Activated CD8-positive, alpha-beta memory T cell treated with anti-CD3 and anti-CD28 coated beads for 48 hours (primary cell): ENCODE results near the gene SIRT7.

ENCODE experiments used
- DNase-seq, 3 experiments: peaks; one replicate each; pipeline ENCODE4 v3.0.0-alpha.2; 2020; ENCODE audit warnings: low read depth in 2 of 3, low spot score in 2 of 3

Gene SIRT7

DNA sequence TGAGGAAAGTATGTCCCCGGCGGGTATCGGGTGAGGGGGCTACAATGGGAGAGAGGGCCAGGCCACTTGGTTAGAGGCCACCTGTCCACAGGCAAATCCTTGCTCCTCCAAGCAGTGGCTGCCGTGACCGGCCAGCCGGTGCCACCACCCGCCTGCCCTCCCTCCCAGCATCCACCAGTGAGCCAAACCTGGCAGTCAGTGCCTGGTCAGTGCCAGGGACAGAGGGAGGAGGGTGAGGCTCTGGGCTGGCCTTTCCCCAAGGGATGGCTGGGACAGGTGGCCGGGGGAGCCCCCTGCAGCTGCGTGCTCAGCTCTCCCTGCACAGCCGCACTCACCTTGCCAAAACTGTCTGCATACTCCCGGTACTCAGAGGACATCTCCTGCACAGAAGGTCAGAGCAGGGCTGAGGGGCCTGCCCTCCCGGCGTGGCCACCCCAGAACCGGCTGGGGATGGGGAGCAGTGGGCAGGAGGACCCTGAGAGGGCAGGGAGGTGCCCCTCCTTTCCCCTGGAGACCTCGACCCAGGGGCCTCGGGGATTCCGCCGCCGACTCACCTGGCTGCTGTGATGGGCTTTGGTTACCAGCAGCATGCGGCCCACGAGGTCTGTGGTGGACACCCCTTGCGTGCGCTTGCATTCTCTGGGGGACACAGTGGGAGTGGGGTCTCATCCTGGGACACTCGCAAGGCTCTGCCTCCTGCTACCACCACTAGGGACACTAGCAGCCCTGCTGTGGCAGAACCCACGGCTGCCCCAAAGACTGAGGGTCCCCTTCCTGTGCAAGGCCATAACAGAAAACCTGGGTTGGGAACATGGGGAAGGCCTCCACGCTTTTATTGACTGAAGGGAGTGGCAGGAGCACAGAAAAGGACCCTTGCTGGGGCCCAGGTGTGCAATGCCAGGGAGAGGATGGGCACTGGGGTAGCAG is 10.5 kb downstream of the SIRT7 start:
- no peak for DNase-seq

DNA sequence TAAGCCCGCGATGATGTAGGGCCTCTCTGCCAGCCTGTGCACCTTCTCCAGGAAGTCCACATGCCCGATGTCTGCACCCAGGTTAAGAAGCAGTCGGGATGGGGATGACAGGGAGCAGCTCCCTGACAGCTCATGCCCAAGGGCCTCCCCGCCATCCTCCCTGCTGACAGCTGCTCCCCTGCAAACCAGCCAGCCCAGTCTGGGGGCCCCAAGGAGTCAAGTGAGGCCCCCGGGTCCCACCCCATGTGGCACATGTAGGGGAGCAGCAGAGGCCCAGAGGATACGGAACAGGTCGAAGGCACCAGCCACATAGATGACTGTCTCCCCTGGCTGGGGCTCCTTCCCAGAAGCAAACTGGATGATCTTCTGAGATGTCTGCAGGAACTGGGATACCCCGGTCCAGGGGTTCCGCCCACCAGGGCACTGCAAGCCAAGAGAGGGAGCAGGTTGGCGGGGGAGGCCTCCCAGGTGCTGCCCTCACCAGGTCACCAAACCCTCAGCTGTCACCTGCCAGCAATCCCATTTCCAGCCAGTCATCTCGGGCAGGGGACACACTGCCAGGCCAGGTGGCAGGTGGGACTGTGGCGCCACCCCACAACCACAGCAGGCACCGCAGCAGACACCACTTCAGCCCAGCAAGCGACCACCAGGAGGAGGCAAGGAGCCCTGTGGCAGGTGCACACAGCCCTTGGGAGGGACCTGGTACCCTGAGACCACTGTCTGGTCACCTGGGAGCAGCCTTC is 11.3 kb downstream of the SIRT7 start:
- no peak for DNase-seq

DNA sequence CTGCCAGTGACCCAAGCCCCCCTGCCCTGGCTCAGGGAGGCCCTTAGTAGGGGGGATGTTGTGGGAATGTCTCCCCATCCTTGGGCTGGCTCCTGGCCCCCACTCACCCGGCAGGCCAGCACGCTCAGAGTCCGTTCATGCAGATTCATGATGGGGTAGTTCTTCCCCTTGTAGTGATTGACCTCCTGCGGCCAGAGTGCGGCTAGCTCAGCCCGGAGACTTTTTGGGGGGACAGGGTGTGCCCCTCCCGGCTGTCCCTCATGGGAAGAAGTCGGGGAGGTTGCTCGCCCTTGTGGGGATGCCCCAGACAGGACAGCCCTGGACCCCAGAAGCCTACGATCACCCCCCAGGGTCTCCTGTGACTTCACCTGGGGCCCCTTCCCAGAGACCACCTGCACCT is 12.0 kb downstream of the SIRT7 start:
- DNase-seq = no peak

DNA sequence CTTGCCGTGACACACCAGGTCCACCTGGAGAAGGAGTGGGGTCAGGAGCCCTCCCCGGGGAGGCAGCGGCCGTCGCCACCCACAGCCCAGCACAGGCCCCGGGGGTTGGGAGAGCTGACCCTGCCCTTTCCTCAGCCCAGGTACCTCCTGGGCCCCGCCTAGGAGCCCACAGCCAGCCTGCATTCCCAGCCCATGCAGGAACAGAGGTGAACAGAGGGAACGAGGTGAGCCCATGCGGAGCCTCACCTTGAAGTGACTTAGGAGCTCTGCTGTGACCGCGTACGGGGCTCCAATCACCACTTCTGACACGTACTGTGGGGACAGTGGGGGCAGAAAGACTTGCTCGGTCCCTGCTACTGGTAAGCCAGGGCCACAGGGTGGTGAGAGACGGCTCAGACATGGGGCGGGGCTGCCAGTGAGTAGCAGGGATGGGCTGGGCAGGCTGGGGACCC is 12.5 kb downstream of the SIRT7 start:
- DNase-seq = no peak

DNA sequence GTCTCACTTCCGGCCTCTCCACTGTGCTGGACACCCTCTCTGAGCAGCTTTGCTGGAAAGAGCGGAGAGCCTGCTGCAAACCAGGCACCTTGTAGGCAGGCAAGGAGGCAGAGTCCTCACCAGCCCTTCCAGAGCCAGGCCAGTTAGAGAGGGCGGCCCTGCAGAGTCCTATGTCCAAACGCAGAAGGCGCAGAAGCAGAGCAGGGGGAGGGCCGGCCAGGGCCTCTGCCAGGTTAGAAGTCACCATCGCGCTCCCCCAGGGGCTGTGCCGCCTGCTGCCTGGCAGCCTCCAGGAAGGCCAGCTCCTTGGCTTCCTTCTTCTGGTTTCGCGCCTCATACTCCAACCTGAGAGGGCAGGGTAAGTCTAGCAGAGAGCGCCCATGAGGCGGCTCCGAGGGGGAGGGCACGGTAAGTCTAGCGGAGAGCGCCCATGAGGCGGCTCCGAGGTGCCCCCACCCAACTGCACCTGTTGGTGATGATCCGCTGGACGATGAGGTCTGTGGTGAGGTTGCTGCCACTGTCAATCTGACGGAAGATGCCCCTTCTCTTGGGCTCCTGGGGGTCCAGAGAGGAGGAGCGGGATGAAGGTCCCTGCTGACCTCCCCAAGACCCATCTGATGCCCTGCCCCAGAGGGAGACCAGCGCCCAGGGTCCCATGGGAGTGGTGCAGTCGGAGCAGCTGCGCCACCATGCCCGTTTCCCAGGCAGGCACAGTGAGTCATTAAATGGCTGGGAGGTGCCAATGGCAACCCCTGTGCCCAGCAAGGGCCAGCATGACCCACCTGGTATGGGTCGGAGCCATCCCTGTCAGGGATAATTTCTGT is 13.2 kb downstream of the SIRT7 start:
- DNase-seq = no peak

DNA sequence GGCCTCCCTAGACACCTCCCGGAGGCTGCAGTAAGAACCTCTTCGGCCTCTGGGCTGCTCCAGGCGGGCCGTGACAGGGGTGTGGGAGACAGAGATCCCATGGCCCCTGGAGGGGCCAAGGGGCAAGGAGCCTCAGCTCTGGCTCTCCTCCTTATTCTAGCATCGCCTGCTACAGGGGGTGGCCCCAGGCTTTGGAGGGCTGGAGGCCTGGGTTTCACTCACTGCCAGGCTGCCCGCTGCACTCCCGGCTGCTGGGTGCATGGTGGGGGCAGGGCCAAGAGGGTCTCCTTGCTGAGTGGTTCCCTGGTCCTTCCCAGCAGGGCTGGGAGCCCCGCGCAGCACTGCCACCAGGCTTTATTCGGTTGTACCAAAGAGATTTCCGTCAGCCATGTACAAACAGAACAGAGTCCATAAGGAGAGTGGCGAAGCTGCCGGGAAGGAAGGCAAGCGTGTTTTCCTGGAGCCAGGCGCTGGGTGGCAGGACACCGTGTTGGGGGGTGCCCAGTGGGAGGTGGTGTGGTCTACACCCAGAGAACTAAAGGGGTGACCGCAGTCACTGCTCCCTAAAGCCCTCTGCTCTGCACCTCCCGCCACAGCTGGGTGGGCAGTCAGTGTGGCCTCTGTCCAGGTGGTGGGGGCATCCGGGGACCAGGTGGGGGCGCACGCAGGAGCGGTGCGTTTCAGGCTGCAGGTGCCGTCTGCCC is 13.9 kb downstream of the SIRT7 start:
- DNase-seq = no peak

DNA sequence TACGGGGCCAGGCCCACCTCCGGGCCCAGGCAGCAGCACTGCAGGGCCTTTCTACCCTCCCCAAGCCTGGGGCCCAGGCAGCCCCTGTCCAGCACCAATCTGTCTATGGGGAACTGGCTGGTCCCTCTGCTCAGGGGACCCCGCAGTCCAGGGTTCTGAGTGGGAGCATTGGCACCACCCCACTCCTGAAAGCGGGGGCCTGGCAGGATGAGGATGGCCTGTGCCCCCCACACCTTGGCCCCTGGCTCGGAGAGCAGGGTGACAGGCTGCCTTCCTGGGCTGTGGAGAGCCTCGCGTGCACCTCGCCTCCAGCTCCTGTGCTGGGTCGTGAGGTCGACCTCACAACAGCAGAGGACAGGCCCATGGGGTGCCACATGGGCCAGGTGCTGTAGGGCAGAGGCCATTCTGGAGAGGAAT is 14.6 kb downstream of the SIRT7 start:
- no peak for DNase-seq

DNA sequence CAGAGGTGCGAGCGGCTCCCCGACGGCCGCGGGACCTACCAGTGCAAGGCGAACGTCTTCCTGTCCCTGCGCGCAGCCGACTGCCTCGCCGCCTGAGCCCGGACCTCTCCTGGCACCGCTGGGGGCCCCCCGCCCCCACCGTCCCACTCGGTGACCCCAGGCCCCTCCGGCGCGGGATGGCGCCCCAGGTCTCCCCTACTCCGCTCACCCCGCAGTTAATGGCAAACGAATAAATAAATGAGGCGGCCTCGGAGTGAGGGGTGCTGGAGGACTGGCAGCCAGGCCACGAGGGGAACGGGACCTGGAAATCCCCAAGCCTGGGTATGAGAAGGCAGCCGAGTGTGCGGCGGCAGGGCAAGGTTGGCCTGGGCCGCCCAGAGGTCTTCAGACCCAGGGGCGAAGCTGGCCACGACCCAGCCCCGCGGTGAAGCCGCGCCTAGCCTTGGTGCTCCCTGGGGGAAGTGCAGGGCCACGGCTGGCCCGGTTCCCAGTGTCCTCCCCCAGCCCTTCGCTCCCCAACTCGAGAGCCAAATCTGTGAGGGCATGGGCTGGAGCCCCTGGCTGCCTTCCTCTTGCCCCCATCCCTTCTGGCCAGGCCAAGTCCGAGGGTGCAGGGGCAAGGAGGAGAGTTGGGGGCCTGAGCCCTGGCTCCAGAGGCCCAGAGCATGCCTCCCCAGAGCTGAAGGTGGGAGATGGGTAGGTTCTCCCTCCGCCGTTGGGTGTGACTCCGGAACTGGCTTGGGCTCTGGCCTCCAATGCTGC is 15.1 kb downstream of the SIRT7 start:
- no peak for DNase-seq

DNA sequence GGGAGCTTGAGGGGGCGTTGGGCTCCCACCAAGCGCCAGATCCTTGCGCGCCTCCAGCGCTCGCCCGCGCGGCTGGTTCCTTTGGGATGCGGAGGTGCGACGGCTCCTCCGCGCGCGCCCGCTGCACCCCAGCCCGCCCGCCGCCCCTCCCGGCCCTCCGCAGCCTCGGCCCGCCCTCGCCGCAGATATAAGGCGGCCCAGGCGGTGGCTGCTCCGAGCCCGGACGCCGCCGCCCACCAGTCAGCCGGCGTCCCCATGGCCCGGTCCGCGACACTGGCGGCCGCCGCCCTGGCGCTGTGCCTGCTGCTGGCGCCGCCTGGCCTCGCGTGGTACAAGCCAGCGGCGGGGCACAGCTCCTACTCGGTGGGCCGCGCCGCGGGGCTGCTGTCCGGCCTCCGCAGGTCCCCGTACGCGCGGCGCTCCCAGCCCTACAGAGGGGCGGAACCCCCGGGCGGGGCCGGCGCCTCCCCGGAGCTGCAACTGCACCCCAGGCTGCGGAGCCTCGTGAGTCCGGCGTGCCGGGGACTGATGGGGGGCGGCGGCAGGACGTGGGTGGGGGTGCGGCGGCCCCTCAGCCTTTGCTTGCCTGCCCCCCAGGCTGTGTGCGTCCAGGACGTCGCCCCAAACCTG is 15.8 kb downstream of the SIRT7 start, which contains the start of gene NPB:
Gene NPB (plus strand): TSS at position 216 of the 630 bp plus-strand sequence. CDS start 40 bp downstream, at position 256.
- DNase-seq = no peak

DNA sequence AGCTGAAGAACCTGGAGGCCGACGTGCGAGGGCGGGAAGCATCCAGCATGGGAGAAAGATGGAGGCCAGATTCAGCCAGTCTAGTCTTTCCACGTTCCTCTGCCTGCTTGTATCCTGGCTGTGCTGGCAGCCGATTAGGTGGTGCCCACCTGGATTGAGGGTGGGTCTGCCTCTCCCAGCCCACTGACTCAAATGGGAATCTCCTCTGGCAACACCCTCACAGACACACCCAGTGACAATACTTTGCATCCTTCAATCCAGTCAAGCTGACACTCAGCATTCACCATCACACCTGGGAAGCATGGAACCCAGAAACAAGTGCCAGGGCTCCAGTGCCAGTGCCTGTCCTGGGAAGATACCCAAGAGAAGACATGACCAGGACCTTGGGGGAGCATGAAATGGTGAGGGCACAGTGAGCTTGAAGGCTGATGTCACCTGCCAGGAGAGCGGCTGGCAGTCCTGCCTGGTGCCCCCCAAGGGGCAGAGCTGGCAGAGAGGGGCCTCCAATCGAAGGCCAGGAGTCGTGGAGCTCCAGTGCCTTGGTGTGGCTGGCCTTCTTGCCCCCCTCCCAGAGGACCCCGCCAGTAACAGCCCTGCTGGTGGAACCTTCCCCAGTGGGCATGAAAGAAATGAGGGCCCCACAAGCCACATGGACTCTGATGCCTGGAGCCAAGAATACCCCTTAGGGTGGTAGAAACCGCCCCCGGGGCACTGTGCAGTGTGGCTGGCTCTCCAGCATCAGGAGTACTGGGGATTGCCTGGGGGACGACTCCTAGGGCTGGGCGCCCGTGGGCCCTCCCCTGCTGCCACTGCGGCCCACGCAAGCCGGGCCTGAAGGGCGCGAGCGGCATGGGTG is 16.6 kb downstream of the SIRT7 start:
- DNase-seq = no peak

DNA sequence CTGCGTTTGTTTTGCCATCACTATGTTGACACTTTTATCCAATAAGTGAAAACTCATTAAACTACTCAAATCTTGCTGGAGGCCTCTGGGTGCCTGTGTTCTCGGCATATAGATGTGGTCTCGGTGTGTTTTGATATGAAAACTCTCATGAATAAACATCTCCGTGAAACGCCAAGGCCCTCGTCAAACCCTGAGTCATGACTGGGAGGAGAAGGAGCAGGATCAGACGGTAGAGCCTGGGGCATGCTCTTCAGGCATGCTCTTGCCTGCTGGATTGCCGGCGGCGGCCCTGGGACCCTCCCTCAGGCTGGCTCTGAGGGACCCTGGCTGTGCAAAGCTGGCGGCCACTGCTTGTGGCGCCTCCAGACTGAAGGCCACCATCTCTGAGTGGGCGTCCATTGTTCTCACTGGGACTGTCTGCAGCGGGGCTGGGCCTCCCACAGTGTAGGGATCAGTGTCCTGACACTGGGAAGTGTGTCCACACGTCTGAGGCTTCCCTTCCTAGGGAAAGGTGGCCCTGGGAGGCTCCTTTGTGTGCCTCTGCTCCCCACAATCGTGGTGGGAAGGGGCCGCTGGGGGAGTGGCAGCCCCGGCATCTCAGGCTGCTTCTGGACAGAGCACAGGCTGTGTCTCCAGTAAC is 17.7 kb downstream of the SIRT7 start:
- DNase-seq = no peak

DNA sequence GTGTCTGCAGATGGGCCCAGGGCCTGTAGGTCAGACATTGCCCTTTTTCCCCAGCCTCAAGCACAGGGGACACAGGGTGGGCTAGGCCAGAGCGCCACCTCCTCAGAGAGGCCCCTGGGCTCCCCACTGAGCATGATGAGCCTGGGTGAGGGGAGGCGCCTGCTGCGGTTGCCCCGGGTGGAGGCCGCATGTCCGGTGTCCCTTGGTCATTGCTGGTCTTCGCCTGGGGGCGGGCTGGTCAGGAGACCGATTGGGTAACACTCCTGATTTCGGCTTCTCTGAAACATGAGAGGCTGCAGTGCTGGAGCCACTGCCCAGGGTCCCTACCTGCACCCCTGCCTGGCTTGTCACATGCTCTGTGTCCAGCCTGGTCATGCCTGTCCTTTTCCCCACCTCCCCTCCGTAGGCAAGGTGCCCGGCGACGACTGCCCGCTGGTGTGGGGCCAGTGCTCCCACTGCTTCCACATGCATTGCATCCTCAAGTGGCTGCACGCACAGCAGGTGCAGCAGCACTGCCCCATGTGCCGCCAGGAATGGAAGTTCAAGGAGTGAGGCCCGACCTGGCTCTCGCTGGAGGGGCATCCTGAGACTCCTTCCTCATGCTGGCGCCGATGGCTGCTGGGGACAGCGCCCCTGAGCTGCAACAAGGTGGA is 18.3 kb downstream of the SIRT7 start:
- DNase-seq = no peak

DNA sequence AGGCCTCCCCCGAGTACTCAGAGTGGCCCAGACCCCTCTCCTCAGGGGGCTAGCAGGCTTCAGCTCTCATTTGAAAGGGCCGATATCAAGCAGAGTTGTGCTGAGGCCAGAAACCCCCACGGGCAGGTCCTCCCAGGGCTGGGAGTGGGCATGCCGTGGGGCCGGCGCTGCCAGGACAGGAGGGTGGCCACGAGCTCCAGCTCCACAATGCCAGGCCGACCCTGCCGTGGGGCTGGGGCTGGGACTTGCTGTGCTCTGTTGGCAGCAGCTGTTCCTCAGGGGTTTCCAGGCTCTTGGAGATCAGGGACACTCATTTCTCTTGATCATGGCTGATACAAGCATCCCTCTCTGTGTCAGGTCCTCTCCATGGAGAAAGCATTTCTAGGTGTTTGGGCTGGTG is 19.1 kb downstream of the SIRT7 start:
- DNase-seq = no peak

DNA sequence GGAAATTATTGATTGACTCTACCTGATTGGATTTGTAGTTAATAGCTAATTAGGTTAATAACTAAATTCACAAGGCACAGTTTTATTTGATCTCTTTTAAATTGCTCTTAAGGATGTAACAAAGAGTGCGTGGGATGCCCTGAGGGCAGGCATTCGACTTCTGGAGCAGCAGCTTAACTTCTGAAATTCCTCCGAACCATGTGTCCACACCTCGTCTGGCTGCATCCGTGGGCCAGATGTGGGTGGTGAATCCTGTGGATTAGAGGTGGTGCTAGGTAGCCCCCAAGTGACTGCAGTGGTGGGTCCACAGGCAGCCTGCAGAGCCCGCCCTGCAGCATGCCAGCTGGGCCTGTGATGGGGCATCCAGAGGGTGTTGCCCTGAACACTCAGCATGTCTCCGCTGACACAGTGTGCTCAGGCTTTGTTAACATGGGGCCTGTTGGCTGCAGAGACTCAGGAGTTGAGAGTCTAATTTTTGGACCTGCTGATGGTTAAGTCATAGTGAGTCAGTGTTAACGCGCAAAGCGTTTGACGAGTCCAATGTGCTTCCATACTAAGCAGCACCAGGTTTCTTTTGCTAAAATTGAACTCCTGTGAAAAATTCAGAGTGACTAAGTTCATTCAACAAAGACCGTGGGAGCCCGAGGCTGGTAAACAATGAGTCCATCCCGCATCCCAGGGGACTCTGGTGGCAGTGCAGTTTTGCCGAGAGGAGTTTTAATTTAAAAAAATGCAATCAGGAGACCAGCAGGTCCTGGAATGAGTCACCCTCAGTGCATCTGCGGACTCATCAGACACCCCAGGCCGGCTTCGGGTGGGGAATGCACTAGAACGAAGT is 19.7 kb downstream of the SIRT7 start:
- no peak for DNase-seq

DNA sequence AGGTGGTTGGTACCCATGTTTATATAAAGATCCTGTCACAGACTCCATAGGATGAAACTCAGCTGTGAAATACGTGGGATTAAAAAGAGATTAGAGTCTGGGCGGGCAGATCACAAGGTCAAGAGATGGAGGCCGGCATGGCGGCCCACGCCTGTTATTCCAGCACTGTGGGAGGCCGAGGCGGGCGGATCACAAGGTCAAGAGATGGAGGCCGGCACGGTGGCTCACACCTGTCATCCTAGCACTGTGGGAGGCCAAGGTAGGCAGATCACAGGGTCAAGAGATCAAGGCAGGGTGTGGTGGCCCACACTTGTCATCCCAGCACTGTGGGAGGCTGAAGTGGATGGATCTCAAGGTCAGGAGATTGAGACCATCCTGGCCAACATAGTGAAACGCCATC is 22.6 kb downstream of the SIRT7 start:
- DNase-seq = no peak

DNA sequence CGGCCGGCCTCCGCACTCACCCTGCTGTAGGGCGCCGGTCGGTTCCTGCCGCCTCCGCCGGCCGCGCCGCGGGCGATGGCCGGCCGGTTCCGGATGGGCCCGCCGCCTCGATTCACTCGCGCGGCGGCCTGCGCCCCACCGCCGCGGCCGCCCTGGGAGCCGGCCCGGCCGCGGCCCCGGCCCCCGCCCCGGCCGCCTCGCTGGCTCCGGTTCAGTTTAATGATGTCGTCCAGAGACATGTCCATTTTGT is 26.7 kb downstream of the SIRT7 start:
- DNase-seq = no peak
